CD4-positive, alpha-beta T cell (primary cell): ENCODE results near the gene CFDP1. TPM values are rescaled to one million over a fixed set of nuclear protein-coding genes. Genes with fewer than 3 reads are reported as not detected.
A peak's percentile ranks its signal among the peaks of the same experiment; 100 is the strongest.

Experiments
- ATAC-seq: fragments of 200-7000 bp; cut with Tn5 transposase; one replicate; pipeline ENCODE4 v1.10.0; 2022; ENCODE audit warnings: mild to moderate bottlenecking; ENCODE audit not compliant: poor library complexity
- CTCF ChIA-PET: fragments of 350-600 bp; sonication (Branson Sonifier 250); formaldehyde crosslinking; loops from one replicate; lab custom pipeline; 2021; ENCODE audit warnings: antibody characterized with exemption, inconsistent platforms; lab: Charles Lee
- POLR2A ChIA-PET: fragments of 350-600 bp; sonication (Branson Sonifier 250); formaldehyde crosslinking; loops from one replicate; lab custom pipeline; 2021; ENCODE audit warnings: antibody characterized with exemption, inconsistent platforms; lab: Charles Lee
- DNase-seq, 14 experiments: peaks; one replicate each; pipeline ENCODE4 v3.0.0-alpha.2; 2013 to 2020; ENCODE audit warnings: mixed read lengths in 2 of 14
- H3K27ac ChIP-seq, 2 donors: one replicate each; pipeline versions ENCODE4 v1.5.1 to v1.7.0; 2013; ENCODE audit warnings: low read length in 2 of 2, low read depth in 1 of 2, mild to moderate bottlenecking in 1 of 2
- H3K27me3 ChIP-seq, 2 experiments: 1 replicate in 1 of 2; 2 replicates in 1 of 2; pipeline versions ENCODE4 v1.6.1 to v1.7.0; 2013; ENCODE audit warnings: low read length in 2 of 2, control low read depth in 1 of 2, mild to moderate bottlenecking in 1 of 2, moderate library complexity in 1 of 2; ENCODE audit not compliant: insufficient read depth in 2 of 2, control insufficient read depth in 1 of 2
- H3K36me3 ChIP-seq: one replicate; pipeline ENCODE4 v1.6.1; 2013; ENCODE audit warnings: low read length, control low read depth; ENCODE audit not compliant: insufficient read depth
- H3K4me1 ChIP-seq: one replicate; pipeline ENCODE4 v1.6.1; 2013; ENCODE audit warnings: low read length, control low read depth; ENCODE audit not compliant: insufficient read depth
- H3K4me3 ChIP-seq: one replicate; pipeline ENCODE4 v1.5.1; 2013; ENCODE audit warnings: mild to moderate bottlenecking, low read length, moderate library complexity
- H3K9me3 ChIP-seq, 2 experiments: 1 replicate in 1 of 2; 2 replicates in 1 of 2; pipeline versions ENCODE4 v1.6.1 to v1.7.0; 2013; ENCODE audit warnings: low read length in 2 of 2, mild to moderate bottlenecking in 2 of 2, control low read depth in 1 of 2, moderate library complexity in 1 of 2; ENCODE audit not compliant: control insufficient read depth in 1 of 2, insufficient read depth in 1 of 2
- H3K27ac Mint-ChIP-seq: one replicate; pipeline ENCODE4 v1.8.0; 2020; ENCODE audit warnings: mixed read lengths
- H3K27me3 Mint-ChIP-seq: one replicate; pipeline ENCODE4 v1.8.0; 2021; ENCODE audit warnings: mixed read lengths
- H3K36me3 Mint-ChIP-seq: one replicate; pipeline ENCODE4 v1.8.0; 2021; ENCODE audit warnings: low read depth, mixed read lengths
- H3K4me1 Mint-ChIP-seq: one replicate; pipeline ENCODE4 v1.8.0; 2021; ENCODE audit warnings: low read depth, mixed read lengths
- H3K4me3 Mint-ChIP-seq: one replicate; pipeline ENCODE4 v1.8.0; 2020; ENCODE audit warnings: mild to moderate bottlenecking, mixed read lengths
- H3K9me3 Mint-ChIP-seq: one replicate; pipeline ENCODE4 v1.8.0; 2020; ENCODE audit warnings: mixed read lengths
- CTCF ChIP-seq: fragments of 200-600 bp; IDR thresholded peaks from one replicate; pipeline ENCODE4 v1.8.0; 2022; ENCODE audit warnings: antibody characterized with exemption, mild to moderate bottlenecking
- intact Hi-C, 2 experiments: fragments of 100-400 bp; cut with DNase I in 1 of 2; cut with micrococcal nuclease in 1 of 2; formaldehyde crosslinking; loops; one replicate each; pipeline versions ENCODE4 v1.15.1 to v1.9.0; 2023 to 2025; cut with DNase I, micrococcal nuclease
- total RNA-seq, 174 experiments: library from RNA in 2 of 174; stranded (reverse) in 2 of 174; gene quantifications; one replicate each; pipeline ENCODE4 v1.2.3 and lab custom pipeline; 2021 to 2026

Gene CFDP1
- total RNA-seq, 2 experiments from 2014 or later: 23.0 to 25.5 TPM

GRCh38 chr16:75385507-75386152 is 47.7 kb downstream of the CFDP1 start:
- H3K4me3 ChIP-seq: no peak overlapping the region
- ChIA-PET POLR2A (interaction anchor here (0.7 to 1.4 kb wide), 4 partner anchors 47 to 262 kb away, joined by 3 to 12 read pairs (median 7); partner anchors contain the start of genes KARS1 and TERF2IP), CTCF (interaction anchor here (0.6 to 1.1 kb wide), 6 partner anchors 18 to 187 kb away, joined by 3 to 18 read pairs (median 4); no protein-coding TSS in a partner anchor)
- H3K36me3 ChIP-seq: peaks cover 7% of the 10 kb centered on the region
- Mint-ChIP-seq H3K36me3 (peaks cover 27% of the 10 kb centered on the region), H3K9me3 (no peaks in the 10 kb centered on the region), H3K27me3 (no peaks in the 10 kb centered on the region), H3K4me1 (peaks cover 33% of the 10 kb centered on the region), H3K27ac (no peak overlapping the region), H3K4me3 (no peak overlapping the region)
- H3K27ac ChIP-seq: no peak overlapping the region
- peaks cover 14% of the 10 kb centered on the region for H3K4me1 ChIP-seq
- TF ChIP-seq CTCF: peak; percentile 86
- ATAC-seq (peak; percentile 60), DNase-seq (peak in 3 of 14 experiments; percentile 68 to 82 (median 81))
- no peaks in the 10 kb centered on the region for H3K27me3 ChIP-seq
- no peaks in the 10 kb centered on the region for H3K9me3 ChIP-seq
- intact Hi-C loops: loop anchor here (1.0 to 10.0 kb wide), 4 partner anchors 61 to 379 kb away; no protein-coding TSS in a partner anchor

- H3K4me3 Mint-ChIP-seq: no peak overlapping the region
- H3K36me3 Mint-ChIP-seq: peaks cover 8% of the 10 kb centered on the region
- Histone ChIP-seq H3K27me3 (no peaks in the 10 kb centered on the region), H3K9me3 (no peaks in the 10 kb centered on the region), H3K4me1 (peaks cover 23% of the 10 kb centered on the region), H3K27ac (no peak overlapping the region), H3K4me3 (no peak overlapping the region), H3K36me3 (no peaks in the 10 kb centered on the region)
- no peak for TF ChIP-seq CTCF
- H3K9me3 Mint-ChIP-seq: no peaks in the 10 kb centered on the region
- POLR2A ChIA-PET: interaction anchor here (1.1 kb wide), 1 partner anchor 182 kb away, joined by 3 read pairs; no protein-coding TSS in a partner anchor
- intact Hi-C loops: loop anchor here (10.0 kb wide), 2 partner anchors 58 to 382 kb away; no protein-coding TSS in a partner anchor
- ATAC-seq (no peak), DNase-seq (no peak)
- H3K27me3 Mint-ChIP-seq: no peaks in the 10 kb centered on the region
- H3K4me1 Mint-ChIP-seq: peaks cover 51% of the 10 kb centered on the region
- H3K27ac Mint-ChIP-seq: no peak overlapping the region
- CTCF ChIA-PET: no interaction called here
These were observed 50.2 kb downstream of the CFDP1 start for GRCh38 chr16:75383141-75383540.

- DNase-seq: no peak
- Histone ChIP-seq H3K27me3 (no peaks in the 10 kb centered on the region), H3K4me1 (peaks cover 23% of the 10 kb centered on the region), H3K36me3 (no peaks in the 10 kb centered on the region), H3K27ac (no peak overlapping the region), H3K9me3 (no peaks in the 10 kb centered on the region), H3K4me3 (no peak overlapping the region)
- Mint-ChIP-seq H3K4me3 (no peak overlapping the region), H3K36me3 (peaks cover 7% of the 10 kb centered on the region), H3K9me3 (no peaks in the 10 kb centered on the region), H3K27me3 (no peaks in the 10 kb centered on the region), H3K27ac (no peak overlapping the region), H3K4me1 (peaks cover 56% of the 10 kb centered on the region)
- TF ChIP-seq CTCF: no peak
- intact Hi-C loops: loop anchor here (10.0 kb wide), 2 partner anchors 58 to 382 kb away; no protein-coding TSS in a partner anchor
- ATAC-seq: no peak
- CTCF ChIA-PET: interaction anchor here (2.6 kb wide), 1 partner anchor 183 kb away, joined by 8 read pairs; no protein-coding TSS in a partner anchor
- POLR2A ChIA-PET: interaction anchor here (1.1 kb wide), 2 partner anchors 78 to 182 kb away, joined by 3 read pairs; no protein-coding TSS in a partner anchor
These were observed 50.7 kb downstream of the CFDP1 start for GRCh38 chr16:75382611-75383010.
